T1000 (cell line): ENCODE measurements around the gene C19orf85.

Source experiments
- DNase-seq: peaks from one replicate; lab custom pipeline; 2025; ENCODE audit warnings: mixed read lengths; lab: John Stamatoyannopoulos, UW

C19orf85 gene

DNA sequence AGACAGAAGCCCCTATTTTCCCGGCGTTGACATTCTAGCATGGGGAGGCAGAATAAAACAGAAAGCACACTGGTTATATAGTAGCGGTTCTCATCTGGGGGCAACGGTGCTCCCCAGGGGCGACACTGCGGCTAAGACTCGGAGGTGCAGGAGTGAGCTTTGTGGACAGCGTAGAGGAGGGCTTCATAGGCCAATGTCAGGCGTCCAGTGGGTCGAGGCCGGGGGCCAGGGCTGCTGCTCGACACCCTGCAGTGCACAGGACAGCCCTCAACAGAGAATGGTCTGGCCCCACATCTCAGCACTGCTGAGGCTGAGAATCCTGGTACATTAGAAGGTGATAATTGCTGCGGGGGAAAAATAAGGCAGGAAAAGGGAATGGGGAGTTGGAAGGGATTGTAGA lies 13.4 kb upstream of the C19orf85 start:
- no peak for DNase-seq

DNA sequence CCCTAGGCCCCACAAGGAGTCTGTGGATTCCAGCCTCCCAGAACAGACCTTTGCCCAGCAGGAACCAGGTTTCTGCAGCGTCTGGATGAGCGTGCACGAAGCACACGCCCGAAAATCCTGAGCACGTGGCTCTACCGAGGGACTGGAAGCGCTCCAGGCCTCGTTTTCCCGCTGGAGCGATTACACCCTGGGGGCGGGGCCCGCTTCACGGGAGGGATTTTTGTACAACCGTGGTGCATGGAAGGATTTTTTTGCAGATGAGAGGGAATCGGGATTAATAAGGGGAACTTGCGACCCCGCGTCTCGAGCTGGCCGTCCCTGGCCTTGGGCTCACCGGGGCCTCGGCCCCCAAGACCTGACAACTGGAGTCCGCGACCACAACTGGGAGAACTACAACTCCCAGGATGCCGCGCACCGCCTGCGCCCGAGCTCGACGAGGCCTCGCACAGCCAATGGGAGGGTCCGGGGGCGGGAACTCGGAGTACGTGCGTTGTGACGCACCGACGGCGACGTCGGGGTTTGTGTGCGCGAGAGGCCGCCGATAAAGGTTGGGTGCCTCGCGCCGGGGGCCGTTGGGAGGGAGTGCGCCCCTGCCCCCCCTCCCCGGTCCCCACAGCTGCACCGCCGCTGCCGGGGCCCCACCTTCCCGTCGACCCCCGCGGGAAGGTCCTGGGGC lies 11.7 kb upstream of the C19orf85 start, which contains the start of gene ZNF628:
Gene ZNF628, plus strand, starts transcription at position 518 of the 676 bp plus-strand sequence. CDS start 3,294 bp downstream, outside the sequence.
- DNase-seq: peak; percentile 91

DNA sequence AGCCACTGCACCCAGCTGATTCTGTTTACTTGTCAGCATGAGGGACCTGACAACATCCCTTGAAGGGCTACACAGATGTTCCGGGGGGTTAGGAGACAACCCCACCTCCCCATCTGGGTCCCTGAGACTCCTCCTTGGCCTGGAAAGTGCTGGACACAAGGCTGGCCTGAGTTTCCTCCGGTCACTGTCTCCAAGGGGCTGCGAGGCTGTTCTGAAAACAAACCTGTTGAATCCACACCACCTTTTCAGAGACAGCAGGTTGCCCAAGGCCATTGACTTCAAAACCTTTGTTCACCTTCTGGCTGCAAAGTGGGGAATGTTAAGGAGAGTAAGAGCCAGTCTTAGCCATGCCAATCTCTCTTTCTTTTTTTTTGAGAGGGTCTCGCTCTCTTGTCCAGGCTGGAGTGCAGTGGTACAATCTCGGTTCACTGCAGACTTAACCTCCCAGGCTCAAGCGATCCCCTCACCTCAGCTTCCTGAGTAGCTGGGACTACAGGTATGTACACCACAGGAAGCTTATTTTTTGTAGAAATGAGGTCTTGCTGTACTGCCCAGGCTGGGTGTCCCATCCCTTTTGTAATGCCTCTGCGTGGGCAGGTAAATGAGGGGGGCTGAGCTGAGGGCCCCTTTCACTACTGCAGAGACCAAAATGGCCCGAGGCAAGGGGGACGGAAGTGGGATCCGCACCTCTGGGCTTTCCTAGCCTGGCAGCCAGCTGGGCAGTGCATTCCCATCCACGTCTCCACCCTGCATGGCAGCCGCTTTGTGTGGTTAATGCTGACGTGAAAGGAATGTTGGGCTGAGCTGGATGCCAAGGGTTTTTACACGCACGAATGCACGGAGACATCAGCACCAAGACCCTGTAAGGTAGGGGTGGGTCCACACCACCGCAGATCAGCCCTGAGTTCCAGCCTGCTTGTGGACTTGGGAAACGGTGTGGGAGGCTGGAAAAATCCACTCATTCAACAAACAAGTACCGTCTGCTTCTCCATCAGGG lies 10.0 kb upstream of the C19orf85 start:
- no peak for DNase-seq

DNA sequence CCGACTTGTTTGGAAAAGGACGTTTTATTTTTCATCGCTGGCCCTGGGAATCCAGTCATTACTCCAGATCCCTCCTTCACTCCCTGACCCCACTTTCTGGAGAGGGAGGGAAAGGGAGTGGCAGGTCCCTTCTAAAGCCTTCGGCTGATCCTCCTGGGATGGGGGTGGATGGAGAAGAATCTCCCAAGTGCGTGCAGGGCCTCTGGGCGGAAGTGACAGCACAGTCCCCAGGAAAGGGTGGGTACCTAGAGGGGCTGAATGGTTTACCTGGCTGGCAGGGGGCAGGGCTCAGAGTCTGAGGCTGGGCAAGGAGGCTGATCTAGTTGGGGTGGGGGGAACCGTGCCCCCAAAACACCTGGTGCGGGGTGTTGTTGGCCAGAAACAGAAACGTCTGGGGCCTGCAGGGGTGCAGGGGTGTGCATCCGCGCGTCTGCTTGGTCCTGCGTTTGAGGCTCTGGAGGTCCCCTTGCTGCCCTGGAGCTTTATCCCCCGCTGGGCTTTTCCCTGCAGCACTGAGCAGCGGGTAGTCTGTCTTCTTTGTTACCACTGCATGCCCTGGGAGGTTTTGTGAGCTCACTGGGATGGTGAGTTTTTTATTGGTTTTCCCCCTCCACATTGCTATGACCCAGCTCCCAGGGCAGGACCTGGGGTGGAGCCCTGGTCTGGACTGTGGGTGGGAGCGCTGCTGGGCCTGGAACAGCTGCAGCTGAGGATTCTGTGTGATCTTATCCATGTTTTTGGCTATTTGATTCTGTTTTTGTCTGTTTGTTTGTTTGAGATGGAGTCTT lies 8.9 kb upstream of the C19orf85 start:
- no peak for DNase-seq

GRCh38 chr19:55472463-55472862 lies 7.9 kb upstream of the C19orf85 start:
- no peak for DNase-seq

DNA sequence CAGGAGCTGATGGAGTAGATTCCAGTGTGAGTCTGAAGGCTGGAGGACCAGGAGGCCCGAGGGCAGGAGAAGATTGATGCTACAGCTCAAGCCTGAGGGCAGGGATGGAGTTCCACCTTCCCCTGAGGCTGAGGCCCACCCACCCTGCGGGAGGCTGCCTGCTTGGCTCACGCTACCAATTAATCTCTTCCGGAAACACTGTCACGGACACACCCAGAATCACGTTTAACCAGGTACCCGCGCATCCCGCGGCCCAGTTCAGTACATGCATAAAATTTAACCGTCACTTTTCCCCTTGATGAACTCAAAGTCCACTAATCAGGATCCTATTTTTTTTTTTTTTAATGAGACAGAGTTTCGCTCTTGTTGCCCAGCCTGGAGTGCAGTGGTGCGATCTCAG lies 6.7 kb upstream of the C19orf85 start:
- DNase-seq: no peak

DNA sequence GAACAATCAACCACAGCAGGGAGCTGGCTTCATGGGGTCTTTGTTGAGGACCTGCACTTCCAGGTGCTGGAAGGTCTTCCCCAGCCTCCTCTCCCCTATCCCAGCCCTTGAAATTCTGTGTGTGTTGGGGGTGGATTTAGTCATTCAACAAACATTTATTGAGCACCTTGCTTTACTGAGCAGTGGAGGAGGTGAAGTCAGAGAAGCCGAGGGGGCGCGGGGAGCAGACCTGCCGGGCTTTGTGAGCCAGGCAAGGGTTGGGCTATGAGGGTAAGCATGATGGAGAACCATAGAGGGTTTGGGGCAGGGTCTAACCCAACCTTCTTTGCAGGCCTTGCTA lies 3.5 kb upstream of the C19orf85 start:
- no peak for DNase-seq

DNA sequence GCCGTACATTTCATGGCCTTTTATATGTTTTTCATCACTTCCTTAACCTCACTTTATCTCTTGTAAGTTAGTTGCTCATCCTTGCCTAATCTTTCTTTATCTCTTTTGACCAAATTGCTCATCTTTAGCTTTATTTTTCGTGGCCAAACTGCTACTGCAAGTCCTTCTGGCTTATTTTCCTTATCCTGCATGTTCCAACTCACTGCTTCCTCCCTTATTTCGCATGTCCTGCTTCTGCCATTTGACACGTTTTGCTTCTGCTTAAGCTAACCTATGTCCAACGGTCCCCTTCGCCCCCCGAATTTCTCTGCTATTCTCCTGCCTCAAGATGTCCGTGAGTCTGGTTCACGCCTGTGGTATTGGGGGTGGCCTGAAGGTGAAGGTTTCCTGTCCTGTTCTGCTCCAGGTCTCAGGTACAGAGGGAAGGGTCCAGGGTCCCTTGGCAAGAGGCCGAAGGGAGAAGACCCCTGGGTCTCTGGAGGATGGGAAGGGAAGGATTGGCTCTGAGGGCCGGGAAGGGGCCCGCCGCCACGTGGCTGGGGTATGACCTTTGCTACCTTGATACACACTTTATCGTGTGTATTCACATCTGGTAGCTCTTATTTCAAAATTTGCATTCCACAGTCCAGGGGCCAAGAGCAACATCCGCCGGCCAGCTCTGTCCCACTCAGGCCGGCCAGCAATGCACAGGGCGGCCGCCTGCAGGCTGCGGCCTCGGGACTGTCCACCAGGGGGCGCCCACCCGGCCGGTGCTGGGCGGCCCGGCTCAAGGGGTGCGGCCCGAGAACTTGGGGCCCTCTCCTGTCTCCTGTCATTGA lies 2.9 kb upstream of the C19orf85 start:
- DNase-seq: peak; percentile 30

DNA sequence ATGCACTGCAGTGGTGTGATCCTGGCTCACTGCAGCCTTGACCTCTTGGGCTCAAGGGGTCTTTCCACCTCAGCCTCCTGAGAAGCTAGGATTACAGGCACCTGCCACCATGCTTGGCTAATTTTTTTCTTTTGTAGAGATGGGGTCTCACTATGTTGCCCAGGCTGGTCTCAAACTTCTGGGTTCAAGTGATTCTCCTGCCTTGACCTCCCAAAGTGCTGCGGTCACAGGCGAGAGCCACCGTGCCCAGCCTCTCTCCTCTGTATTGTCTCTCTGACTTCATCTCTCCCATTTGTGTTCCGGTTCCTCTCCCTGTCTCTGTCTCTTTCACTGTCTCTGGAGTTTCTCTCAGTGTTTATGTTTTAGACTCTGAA lies 1.7 kb upstream of the C19orf85 start:
- no peak for DNase-seq

- no peak for DNase-seq
Observed at GRCh38 chr19:55465460-55466240, 1.1 kb upstream of the C19orf85 start.

- DNase-seq: no peak
Observed at GRCh38 chr19:55464039-55464661, 401 bp downstream of the C19orf85 start.

DNA sequence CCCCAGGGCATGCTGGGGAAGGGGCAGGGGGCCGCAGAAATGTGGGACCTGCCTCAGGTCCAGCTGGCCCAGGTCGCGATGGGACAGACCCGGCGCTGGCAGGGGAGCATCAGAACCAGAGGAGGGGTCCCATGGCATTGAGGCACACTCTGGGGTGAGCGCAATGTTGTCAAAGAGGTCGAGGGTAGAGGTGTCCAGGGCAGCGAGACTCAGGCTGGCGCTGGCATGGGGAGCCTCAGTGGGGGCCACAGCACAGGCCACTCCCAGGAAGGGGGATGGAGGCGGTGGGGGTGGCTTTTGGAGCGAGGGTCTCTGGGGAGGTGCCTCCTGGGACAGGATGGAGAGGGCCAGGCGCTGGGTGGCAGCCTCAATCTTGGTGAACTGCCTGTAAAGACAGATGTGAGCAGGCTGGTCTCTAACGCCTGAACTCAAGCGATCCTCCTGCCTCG lies 944 bp downstream of the C19orf85 start:
- DNase-seq: no peak

- DNase-seq: no peak
Observed at GRCh38 chr19:55462722-55463121, 1.8 kb downstream of the C19orf85 start.

GRCh38 chr19:55461974-55462626 lies 2.5 kb downstream of the C19orf85 start:
- no peak for DNase-seq

- DNase-seq: peak; percentile 99
Observed at GRCh38 chr19:55461259-55461973, 3.1 kb downstream of the C19orf85 start, which contains the start of gene ISOC2. Gene ISOC2 (minus strand): TSS chr19:55461642. CDS start chr19:55456486, 5,156 bp downstream.

- no peak for DNase-seq
Observed at GRCh38 chr19:55460670-55461258, 3.8 kb downstream of the C19orf85 start.

DNA sequence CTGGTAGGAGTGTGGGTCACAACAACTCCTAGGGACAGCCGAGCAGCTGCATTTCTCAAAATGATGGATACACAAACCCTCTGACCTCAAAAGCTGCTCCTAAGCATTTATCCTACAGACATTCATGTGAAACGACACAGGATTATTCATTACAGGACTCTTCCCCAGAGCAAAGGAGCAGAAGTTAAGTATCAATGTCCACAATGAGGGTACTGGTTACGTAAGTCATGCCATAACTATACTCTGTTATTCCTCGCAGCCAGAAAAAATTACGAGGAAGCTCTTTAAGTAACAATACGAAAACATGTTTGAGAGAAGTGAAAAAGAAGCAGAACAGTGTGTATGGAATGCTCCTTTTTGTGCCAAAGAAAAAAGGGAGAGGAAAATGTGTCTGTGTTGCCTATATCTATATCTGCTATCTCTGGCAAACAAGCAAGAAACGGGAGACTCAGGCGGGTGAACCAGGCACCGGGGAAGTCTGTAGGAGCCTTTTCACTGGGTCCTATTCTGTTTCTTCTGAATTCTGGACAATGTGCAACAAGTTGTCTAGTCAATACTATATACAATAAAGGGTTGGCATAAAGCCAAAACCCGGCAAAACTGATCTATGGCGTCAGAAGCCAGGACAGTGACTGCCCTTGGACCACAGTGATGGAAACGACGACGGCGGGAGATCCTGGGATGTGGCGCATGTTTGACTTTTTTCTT lies 4.4 kb downstream of the C19orf85 start:
- no peak for DNase-seq

- no peak for DNase-seq
Observed at GRCh38 chr19:55459551-55459949, 5.0 kb downstream of the C19orf85 start.
